ENCODE measurements around the gene PAQR4. TPM values are rescaled to one million over a fixed set of nuclear protein-coding genes. Genes with fewer than 3 reads are reported as not detected.

The PAQR4 gene
- total and polyA plus RNA-seq, 2 experiments from 2014 or later = 4.5 to 8.3 TPM

- TF ChIP-seq, protein P1, sequence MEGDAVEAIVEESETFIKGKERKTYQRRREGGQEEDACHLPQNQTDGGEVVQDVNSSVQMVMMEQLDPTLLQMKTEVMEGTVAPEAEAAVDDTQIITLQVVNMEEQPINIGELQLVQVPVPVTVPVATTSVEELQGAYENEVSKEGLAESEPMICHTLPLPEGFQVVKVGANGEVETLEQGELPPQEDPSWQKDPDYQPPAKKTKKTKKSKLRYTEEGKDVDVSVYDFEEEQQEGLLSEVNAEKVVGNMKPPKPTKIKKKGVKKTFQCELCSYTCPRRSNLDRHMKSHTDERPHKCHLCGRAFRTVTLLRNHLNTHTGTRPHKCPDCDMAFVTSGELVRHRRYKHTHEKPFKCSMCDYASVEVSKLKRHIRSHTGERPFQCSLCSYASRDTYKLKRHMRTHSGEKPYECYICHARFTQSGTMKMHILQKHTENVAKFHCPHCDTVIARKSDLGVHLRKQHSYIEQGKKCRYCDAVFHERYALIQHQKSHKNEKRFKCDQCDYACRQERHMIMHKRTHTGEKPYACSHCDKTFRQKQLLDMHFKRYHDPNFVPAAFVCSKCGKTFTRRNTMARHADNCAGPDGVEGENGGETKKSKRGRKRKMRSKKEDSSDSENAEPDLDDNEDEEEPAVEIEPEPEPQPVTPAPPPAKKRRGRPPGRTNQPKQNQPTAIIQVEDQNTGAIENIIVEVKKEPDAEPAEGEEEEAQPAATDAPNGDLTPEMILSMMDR (IDR thresholded peaks at IDR 0.05; ENCODE audit: poor library complexity) = no peak
- TF ChIP-seq EZH2 (IDR thresholded peaks at IDR 0.05; ENCODE audit: borderline replicate concordance) = no peak
- no peak for TF ChIP-seq EZH2phosphoT487 (IDR thresholded peaks at IDR 0.05; ENCODE audit: low read depth, severe bottlenecking, unreplicated experiment)
- WGBS (ENCODE audit: low lambda C conversion rate, missing lambda C conversion rate) = 96% methylated on average over 13 of the region's 13 CpGs
- no peak overlapping the region for H3K27ac ChIP-seq
- no peaks in the 10 kb centered on the region for H4K20me1 ChIP-seq (ENCODE audit: insufficient read depth, poor library complexity, severe bottlenecking)
- H3K4me3 ChIP-seq = no peak overlapping the region
- no peak overlapping the region for H2AFZ ChIP-seq
- no peaks in the 10 kb centered on the region for H3K27me3 ChIP-seq
- no peak overlapping the region for H3K4me2 ChIP-seq
- no peaks in the 10 kb centered on the region for H3K9me2 ChIP-seq (replicated peaks; ENCODE audit: insufficient read depth)
- H3K9me3 ChIP-seq (ENCODE audit: low read depth) = no peaks in the 10 kb centered on the region
- H3K36me3 ChIP-seq (replicated peaks; ENCODE audit: insufficient read depth, low read depth) = no peaks in the 10 kb centered on the region
- H3K79me2 ChIP-seq = no peaks in the 10 kb centered on the region
- no peaks in the 10 kb centered on the region for H3K4me1 ChIP-seq (ENCODE audit: insufficient read depth)
- no peak for DNase-seq (ENCODE audit: low spot score)
Measured at GRCh38 chr16:2950353-2950724, 18.8 kb upstream of the PAQR4 start.

DNA sequence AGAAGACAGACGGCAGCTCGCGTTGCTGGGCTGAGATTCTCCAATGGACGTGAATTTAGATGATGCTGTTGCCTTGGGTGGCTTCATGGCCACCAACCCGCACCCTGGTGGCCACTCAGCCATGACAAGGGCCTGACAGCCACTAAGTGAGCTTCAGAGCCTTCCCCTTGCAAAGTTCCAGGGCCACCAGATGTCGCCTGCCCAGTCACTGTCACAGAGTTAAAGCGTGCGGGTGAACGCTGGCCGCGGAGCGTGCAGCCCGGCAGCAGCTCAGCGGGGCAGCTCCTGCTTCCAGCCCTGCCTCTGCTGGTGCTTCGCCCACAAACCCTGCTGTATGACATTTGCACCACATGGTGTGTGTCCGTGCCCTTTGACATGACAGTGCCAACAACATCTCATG, 18.4 kb upstream of the PAQR4 start:
- Histone ChIP-seq H3K4me3 (no peak overlapping the region), H3K27me3 (no peaks in the 10 kb centered on the region), H3K9me3 (ENCODE audit: low read depth) (no peaks in the 10 kb centered on the region), H3K9me2 (replicated peaks; ENCODE audit: insufficient read depth) (no peaks in the 10 kb centered on the region), H3K36me3 (replicated peaks; ENCODE audit: insufficient read depth, low read depth) (no peaks in the 10 kb centered on the region), H3K27ac (no peak overlapping the region), H2AFZ (no peak overlapping the region), H3K4me2 (no peak overlapping the region), H3K79me2 (no peaks in the 10 kb centered on the region), H4K20me1 (ENCODE audit: insufficient read depth, poor library complexity, severe bottlenecking) (no peaks in the 10 kb centered on the region), H3K4me1 (ENCODE audit: insufficient read depth) (no peaks in the 10 kb centered on the region)
- 93% methylated on average over 16 of the region's 16 CpGs for WGBS (ENCODE audit: low lambda C conversion rate, missing lambda C conversion rate)
- TF ChIP-seq EZH2 (IDR thresholded peaks at IDR 0.05; ENCODE audit: borderline replicate concordance) (no peak), EZH2phosphoT487 (IDR thresholded peaks at IDR 0.05; ENCODE audit: low read depth, severe bottlenecking, unreplicated experiment) (no peak)
- TF ChIP-seq, protein P1 (IDR thresholded peaks at IDR 0.05; ENCODE audit: poor library complexity) = no peak
- no peak for DNase-seq (ENCODE audit: low spot score)

GRCh38 chr16:2952679-2953078, 16.5 kb upstream of the PAQR4 start:
- Histone ChIP-seq H3K36me3 (replicated peaks; ENCODE audit: insufficient read depth, low read depth) (no peaks in the 10 kb centered on the region), H4K20me1 (ENCODE audit: insufficient read depth, poor library complexity, severe bottlenecking) (no peaks in the 10 kb centered on the region), H2AFZ (no peak overlapping the region), H3K79me2 (no peaks in the 10 kb centered on the region), H3K4me2 (no peak overlapping the region), H3K4me1 (ENCODE audit: insufficient read depth) (no peaks in the 10 kb centered on the region), H3K27ac (no peak overlapping the region), H3K9me2 (replicated peaks; ENCODE audit: insufficient read depth) (no peaks in the 10 kb centered on the region), H3K27me3 (no peaks in the 10 kb centered on the region), H3K4me3 (no peak overlapping the region), H3K9me3 (ENCODE audit: low read depth) (no peaks in the 10 kb centered on the region)
- no peak for DNase-seq (ENCODE audit: low spot score)
- TF ChIP-seq EZH2 (IDR thresholded peaks at IDR 0.05; ENCODE audit: borderline replicate concordance) = no peak
- TF ChIP-seq EZH2phosphoT487 (IDR thresholded peaks at IDR 0.05; ENCODE audit: low read depth, severe bottlenecking, unreplicated experiment) = no peak
- TF ChIP-seq, protein P1 (IDR thresholded peaks at IDR 0.05; ENCODE audit: poor library complexity) = no peak
- 87% methylated on average over 11 of the region's 11 CpGs for WGBS (ENCODE audit: low lambda C conversion rate, missing lambda C conversion rate)
